Sigmoid colon (tissue), 7 donors: ENCODE results near the gene DDR1. TPM values are rescaled to one million over a fixed set of nuclear protein-coding genes. Genes with fewer than 3 reads are reported as not detected.

ENCODE experiments used
- DNase-seq: peaks from one replicate; pipeline ENCODE4 v3.0.0-alpha.2; 2019
- H3K27ac ChIP-seq, 4 donors: fragments of 200-600 bp; sonication (generic); one replicate each; pipeline ENCODE4 v1.5.1; 2016 to 2019; ENCODE audit warnings: mild to moderate bottlenecking in 1 of 4
- H3K27me3 ChIP-seq, 3 donors: fragments of 200-600 bp; sonication (generic); one replicate each; pipeline ENCODE4 v1.5.1; 2019; ENCODE audit warnings: mild to moderate bottlenecking in 1 of 3
- H3K36me3 ChIP-seq, 4 donors: fragments of 200-600 bp; sonication (generic); one replicate each; pipeline ENCODE4 v1.5.1; 2016 to 2019
- H3K4me1 ChIP-seq, 4 donors: fragments of 200-600 bp; sonication (generic); one replicate each; pipeline ENCODE4 v1.5.1; 2017 to 2019
- H3K4me3 ChIP-seq, 4 donors: fragments of 200-600 bp; sonication (generic); one replicate each; pipeline ENCODE4 v1.5.1; 2017 to 2019; ENCODE audit warnings: mild to moderate bottlenecking in 2 of 4, moderate library complexity in 1 of 4
- H3K9me3 ChIP-seq, 4 donors: fragments of 200-600 bp in 3 of 4; sonication (generic) in 3 of 4; one replicate each; pipeline versions ENCODE4 v1.5.1 to v1.6.1; 2013 to 2019
- CTCF ChIP-seq, 4 experiments: fragments of 450-650 bp in 3 of 4; fragments of 200-600 bp in 1 of 4; IDR thresholded peaks; one replicate each; pipeline ENCODE4 v1.5.1; 2016 to 2019; ENCODE audit warnings: antibody characterized with exemption in 4 of 4, mild to moderate bottlenecking in 3 of 4, moderate library complexity in 2 of 4
- EP300 ChIP-seq, 4 donors: sonication (generic); formaldehyde crosslinking; IDR thresholded peaks; one replicate each; pipeline ENCODE4 v1.6.1; 2017; ENCODE audit warnings: antibody characterized with exemption in 4 of 4
- POLR2A ChIP-seq, 2 donors: fragments of 450-650 bp; IDR thresholded peaks; one replicate each; pipeline ENCODE4 v1.6.1; 2016; ENCODE audit warnings: antibody characterized with exemption in 2 of 2, mild to moderate bottlenecking in 2 of 2, moderate library complexity in 2 of 2
- POLR2AphosphoS5 ChIP-seq, 4 donors: sonication (generic); formaldehyde crosslinking; IDR thresholded peaks; one replicate each; pipeline ENCODE4 v1.6.1; 2017; ENCODE audit warnings: antibody characterized with exemption in 4 of 4
- WGBS, 2 donors: extraction: QIAGEN DNeasy Blood & Tissue Kit; methylation state at CpG; one replicate each; pipeline ENCODE4 v1.1.7; 2013; 5-methylcytosine and 5-hydroxymethylcytosine counted together
- intact Hi-C: fragments of 100-400 bp; cut with DNase I; formaldehyde crosslinking; loops from one replicate; pipeline ENCODE4 v1.15.1; 2023
- polyA plus RNA-seq, 3 donors: library from polyadenylated mRNA; stranded (reverse); fragments of 200-250 nt; gene quantifications; one replicate each; pipeline ENCODE4 v1.2.3, GENCODE V29; 2013
- total RNA-seq, 4 donors: library from RNA; depleted of rRNA; stranded (reverse); fragments of >200 nt; gene quantifications; one replicate each; pipeline ENCODE4 v1.1.0, GENCODE V29; 2016
- donor health status: healthy with polysubstance abuse.
- donor health status: Bipolar disorder and iron deficiency.
- donor health status: healthy.

Gene DDR1
- total and polyA plus RNA-seq, 7 donors, result 7.9 to 110 (median 25.2) TPM

- peaks cover 0 to 13% (median 0%) of the 10 kb centered on the region in 3 donors for H3K27me3 ChIP-seq
- peaks cover 0 to 8% (median 3%) of the 10 kb centered on the region in 4 donors for H3K4me1 ChIP-seq
- no peak for TF ChIP-seq EP300 (IDR thresholded peaks at IDR 0.05)
- H3K36me3 ChIP-seq, result no peaks in the 10 kb centered on the region
- H3K4me3 ChIP-seq, result no peak overlapping the region
- intact Hi-C loops, result no loop called here
- no peak overlapping the region for H3K27ac ChIP-seq
- 72 to 79% methylated on average over 3 of the region's 3 CpGs for WGBS, 2 donors
- H3K9me3 ChIP-seq, result no peaks in the 10 kb centered on the region
- no peak for DNase-seq
Observed at GRCh38 chr6:30939473-30939872, 55.2 kb downstream of the DDR1 start.

- Histone ChIP-seq H3K27me3 (peaks cover 0 to 13% (median 0%) of the 10 kb centered on the region in 3 donors), H3K4me3 (no peak within 1 kb of the TSS), H3K4me1 (peaks cover 0 to 8% (median 3%) of the 10 kb centered on the region in 4 donors), H3K36me3 (no peaks in the 10 kb centered on the region), H3K27ac (no peak within 1 kb of the TSS), H3K9me3 (no peaks in the 10 kb centered on the region)
- intact Hi-C loops, result loop anchor here (10.0 kb wide), 1 partner anchor 104 kb away; no protein-coding TSS in a partner anchor
- no peak for DNase-seq
- no peak for TF ChIP-seq POLR2AphosphoS5 (IDR thresholded peaks at IDR 0.05)
- TF ChIP-seq CTCF (IDR thresholded peaks at IDR 0.05), result no peak
- TF ChIP-seq EP300 (IDR thresholded peaks at IDR 0.05), result no peak
- TF ChIP-seq POLR2A (IDR thresholded peaks at IDR 0.05), result no peak
- 31 to 62% methylated on average over 16 of the region's 16 CpGs for WGBS, 2 donors
Observed at GRCh38 chr6:30940361-30940986, 56.2 kb downstream of the DDR1 start, which contains the start of gene MUCL3. Gene MUCL3 (plus strand): TSS chr6:30940973. CDS start chr6:30941000, 27 bp downstream.

- no peaks in the 10 kb centered on the region for H3K9me3 ChIP-seq
- peaks cover 0 to 8% (median 3%) of the 10 kb centered on the region in 4 donors for H3K4me1 ChIP-seq
- whole genome bisulfite sequencing, 2 donors, result 10 to 18% methylated on average over 15 of the region's 15 CpGs
- intact Hi-C loops, result loop anchor here (10.0 kb wide), 1 partner anchor 102 kb away; no protein-coding TSS in a partner anchor
- TF ChIP-seq CTCF (IDR thresholded peaks at IDR 0.05) (peak in 2 of 4 experiments; percentile 6 to 23), POLR2AphosphoS5 (IDR thresholded peaks at IDR 0.05) (no peak)
- peaks cover 0 to 10% (median 0%) of the 10 kb centered on the region in 3 donors for H3K27me3 ChIP-seq
- no peaks in the 10 kb centered on the region for H3K36me3 ChIP-seq
- H3K4me3 ChIP-seq, result no peak overlapping the region
- no peak overlapping the region for H3K27ac ChIP-seq
- peak; percentile 71 for DNase-seq
Observed at GRCh38 chr6:30942338-30943060, 58.2 kb downstream of the DDR1 start.

- TF ChIP-seq POLR2A (IDR thresholded peaks at IDR 0.05) (no peak), POLR2AphosphoS5 (IDR thresholded peaks at IDR 0.05) (no peak), EP300 (IDR thresholded peaks at IDR 0.05) (no peak), CTCF (IDR thresholded peaks at IDR 0.05) (no peak)
- peaks cover 0 to 8% (median 3%) of the 10 kb centered on the region in 4 donors for H3K4me1 ChIP-seq
- no peaks in the 10 kb centered on the region for H3K36me3 ChIP-seq
- no peak overlapping the region for H3K4me3 ChIP-seq
- WGBS, 2 donors, result 90 to 93% methylated on average over 4 of the region's 4 CpGs
- H3K27me3 ChIP-seq, result peaks cover 0 to 5% (median 0%) of the 10 kb centered on the region in 3 donors
- intact Hi-C loops, result loop anchor here (10.0 kb wide), 1 partner anchor 101 kb away; no protein-coding TSS in a partner anchor
- H3K9me3 ChIP-seq, result no peaks in the 10 kb centered on the region
- H3K27ac ChIP-seq, result no peak overlapping the region
- no peak for DNase-seq
Observed at GRCh38 chr6:30944051-30944450, 59.7 kb downstream of the DDR1 start.

- TF ChIP-seq EP300 (IDR thresholded peaks at IDR 0.05), result no peak
- no peak for TF ChIP-seq CTCF (IDR thresholded peaks at IDR 0.05)
- no peak for TF ChIP-seq POLR2AphosphoS5 (IDR thresholded peaks at IDR 0.05)
- TF ChIP-seq POLR2A (IDR thresholded peaks at IDR 0.05), result no peak
- H3K36me3 ChIP-seq, result no peaks in the 10 kb centered on the region
- DNase-seq, result no peak
- intact Hi-C loops, result loop anchor here (10.0 kb wide), 1 partner anchor 100 kb away; no protein-coding TSS in a partner anchor
- WGBS, 2 donors, result 86 to 88% methylated on average over 5 of the region's 5 CpGs
- H3K27me3 ChIP-seq, result peaks cover 0 to 8% (median 0%) of the 10 kb centered on the region in 3 donors
- H3K27ac ChIP-seq, result no peak overlapping the region
- H3K9me3 ChIP-seq, result no peaks in the 10 kb centered on the region
- peaks cover 0 to 8% (median 3%) of the 10 kb centered on the region in 4 donors for H3K4me1 ChIP-seq
- H3K4me3 ChIP-seq, result no peak overlapping the region
Observed at GRCh38 chr6:30945281-30945680, 61.0 kb downstream of the DDR1 start.
